Suppressor macrophage treated with lipopolysaccharide for 1 hour (primary cell): ENCODE results near the gene TACC2.
"Not testable (repeated sequence)": the region's sequence is repeated elsewhere in the genome, so short reads cannot be mapped to it uniquely, and the experiment has no call there.

Source experiments
- DNase-seq, 3 donors: peaks; one replicate each; pipeline ENCODE4 v3.0.0-alpha.2; 2020 to 2022

The TACC2 gene

GRCh38 chr10:122198631-122199030 lies 209.7 kb downstream of the TACC2 start:
- no peak for DNase-seq

- no peak for DNase-seq
These were observed 210.1 kb downstream of the TACC2 start for GRCh38 chr10:122199070-122199469.

GRCh38 chr10:122199689-122200088 lies 210.7 kb downstream of the TACC2 start:
- no peak for DNase-seq

GRCh38 chr10:122201401-122201800 lies 212.4 kb downstream of the TACC2 start:
- no peak for DNase-seq

GRCh38 chr10:122203180-122203579 lies 214.2 kb downstream of the TACC2 start:
- not testable (repeated sequence) for DNase-seq

- no peak for DNase-seq
These were observed 215.9 kb downstream of the TACC2 start for GRCh38 chr10:122204691-122205489.

GRCh38 chr10:122206471-122207065 lies 217.6 kb downstream of the TACC2 start:
- no peak for DNase-seq

- no peak for DNase-seq
These were observed 218.2 kb downstream of the TACC2 start for GRCh38 chr10:122207163-122207562.

GRCh38 chr10:122207596-122207995 lies 218.6 kb downstream of the TACC2 start:
- DNase-seq: no peak

- DNase-seq: no peak
These were observed 219.8 kb downstream of the TACC2 start for GRCh38 chr10:122208571-122209430.

GRCh38 chr10:122210481-122211265 lies 221.7 kb downstream of the TACC2 start:
- no peak for DNase-seq

GRCh38 chr10:122213364-122213763 lies 224.4 kb downstream of the TACC2 start:
- DNase-seq: no peak

- no peak for DNase-seq
These were observed 224.8 kb downstream of the TACC2 start for GRCh38 chr10:122213766-122214165.

GRCh38 chr10:122216047-122216446 lies 227.1 kb downstream of the TACC2 start:
- DNase-seq: no peak

GRCh38 chr10:122219340-122219739 lies 230.4 kb downstream of the TACC2 start:
- no peak for DNase-seq

GRCh38 chr10:122220736-122221135 lies 231.8 kb downstream of the TACC2 start:
- no peak for DNase-seq

GRCh38 chr10:122221958-122222357 lies 233.0 kb downstream of the TACC2 start:
- no peak for DNase-seq

- no peak for DNase-seq
These were observed 233.7 kb downstream of the TACC2 start for GRCh38 chr10:122222638-122223037.

GRCh38 chr10:122224159-122224558 lies 235.2 kb downstream of the TACC2 start:
- DNase-seq: no peak

- DNase-seq: no peak
These were observed 236.4 kb downstream of the TACC2 start for GRCh38 chr10:122225330-122225729.

GRCh38 chr10:122227754-122228153 lies 238.8 kb downstream of the TACC2 start:
- DNase-seq: no peak

- DNase-seq: no peak
These were observed 240.7 kb downstream of the TACC2 start for GRCh38 chr10:122229666-122230065.

- no peak for DNase-seq
These were observed 241.3 kb downstream of the TACC2 start for GRCh38 chr10:122230222-122230621.
